Measurements from ENCODE around the gene DSCAML1. TPM values are rescaled to one million over a fixed set of nuclear protein-coding genes. Genes with fewer than 3 reads are reported as not detected.

Gene DSCAML1
- total and polyA plus RNA-seq, 10 of the 15 experiments (the other 5 are each of a cell fraction or from before 2014, with no cell fraction given), result 0.03 to 0.18 (median 0.06) TPM; not detected in 1

GRCh38 chr11:117826190-117826570, 29.2 kb upstream of the DSCAML1 start:
- ChIA-PET POLR2A (interaction anchor here (0.7 to 3.2 kb wide), 2 partner anchors 120 to 125 kb away, joined by 3 to 16 read pairs; no protein-coding TSS in a partner anchor), SMC1A (ENCODE audit: uncharacterized antibody, unreplicated experiment) (interaction anchor here (1.2 to 9.6 kb wide), 6 partner anchors 8 to 227 kb away, joined by 3 to 98 read pairs (median 12); no protein-coding TSS in a partner anchor)
- peaks cover 17% of the 10 kb centered on the region for H3K4me1 ChIP-seq (ENCODE audit: control insufficient read depth, insufficient read depth, low read length)

More at GRCh38 chr11:117826190-117826570, 29.2 kb upstream of the DSCAML1 start:
- 22% methylated on average over 10 of the region's 10 CpGs for WGBS (ENCODE audit: insufficient coverage, insufficient replicate concordance, low lambda C conversion rate, missing lambda C conversion rate)
- DNase-seq (ENCODE audit: low read depth, low spot score), result no peak
- no peak for FAIRE-seq
- H3K9ac ChIP-seq (ENCODE audit: control insufficient read depth, insufficient read depth, low read length), result no peak overlapping the region
- H4K20me1 ChIP-seq (ENCODE audit: control insufficient read depth, insufficient read depth), result no peaks in the 10 kb centered on the region
- no peak for ATAC-seq
- H3K27ac ChIP-seq (ENCODE audit: control insufficient read depth, insufficient read depth), result no peak overlapping the region
- H2AFZ ChIP-seq (ENCODE audit: control insufficient read depth, low read depth, low read length), result no peak overlapping the region
- no TSS peak for BruUV-seq (replicated peaks)
- in situ Hi-C loops (cut with MboI), result no loop called here
- no peaks in the 10 kb centered on the region for H3K79me2 ChIP-seq (ENCODE audit: control insufficient read depth, insufficient read depth, low read length)
- H3K36me3 ChIP-seq (ENCODE audit: control insufficient read depth in 2 of 2, insufficient read depth in 2 of 2, low read length in 1 of 2), result no peaks in the 10 kb centered on the region
- intact Hi-C loops (cut with micrococcal nuclease; ENCODE audit: unreplicated experiment), result no loop called here
- RAD21 ChIA-PET (ENCODE audit: unreplicated experiment), result interaction anchor here (0.8 to 22.6 kb wide), 4 partner anchors 9 to 227 kb away, joined by 3 to 393 read pairs (median 94); no protein-coding TSS in a partner anchor
- CTCF ChIA-PET, result interaction anchor here (0.6 to 16.0 kb wide), 6 partner anchors 19 to 643 kb away, joined by 3 to 503 read pairs (median 52); no protein-coding TSS in a partner anchor
- H3K27me3 ChIP-seq (replicated peaks in 1 of 2; ENCODE audit: control insufficient read depth in 2 of 2, insufficient read depth in 2 of 2, low read length in 1 of 2), result no peaks in the 10 kb centered on the region
- H3K4me3 ChIP-seq, result no peak overlapping the region
- TF ChIP-seq ATF2 (IDR thresholded peaks at IDR 0.05; ENCODE audit: low read length) (no peak), ZBED1 (IDR thresholded peaks at IDR 0.05; ENCODE audit: borderline replicate concordance) (no peak), WRNIP1 (IDR thresholded peaks at IDR 0.05; ENCODE audit: borderline replicate concordance, low read depth, low read length) (no peak), KLF5 (IDR thresholded peaks at IDR 0.05; ENCODE audit: partially characterized antibody) (no peak), MYB (IDR thresholded peaks at IDR 0.05; ENCODE audit: borderline replicate concordance, low read depth, low read length) (no peak), HDAC6 (IDR thresholded peaks at IDR 0.05; ENCODE audit: unreplicated experiment) (no peak), JUNB (IDR thresholded peaks at IDR 0.05) (no peak), CBX3 (IDR thresholded peaks at IDR 0.05; ENCODE audit: borderline replicate concordance, low read depth) (no peak), KDM1A (IDR thresholded peaks at IDR 0.05; ENCODE audit: borderline replicate concordance) (no peak), BRCA1 (IDR thresholded peaks at IDR 0.05; ENCODE audit: low read depth, low read length) (no peak), MEF2A (IDR thresholded peaks at IDR 0.05; ENCODE audit: insufficient read depth, low read depth, low read length) (no peak), MTA3 (IDR thresholded peaks at IDR 0.05; ENCODE audit: borderline replicate concordance, low read length) (no peak), NFIC (IDR thresholded peaks at IDR 0.05; ENCODE audit: low read depth, low read length) (no peak)
- no peak overlapping the region for H3K4me2 ChIP-seq (ENCODE audit: control insufficient read depth, insufficient read depth)
- no peaks in the 10 kb centered on the region for H3K9me3 ChIP-seq (replicated peaks; ENCODE audit: control insufficient read depth, insufficient read depth, low read length)

Measured in GM12878 (cell line).